HepG2 (cell line): ENCODE measurements around the gene FAM120AOS. TPM values are rescaled to one million over a fixed set of nuclear protein-coding genes. Genes with fewer than 3 reads are reported as not detected.

ENCODE experiments used
- ATAC-seq: fragments of 200-7000 bp; cut with Tn5 transposase; 3 replicates; pipeline ENCODE4 v1.9.1; 2020; ENCODE audit warnings: mild to moderate bottlenecking, moderate library complexity
- BruUV-seq: library from RNA; stranded (reverse); fragments of 400-500 nt; replicated peaks from 2 replicates; lab custom pipeline; 2021; lab: Mats Ljungman, UMichigan
- CTCF ChIA-PET: fragments of 300-600 bp; formaldehyde crosslinking; extraction: SDS; loops from one replicate; lab custom pipeline; 2021; ENCODE audit warnings: low total read pairs, inconsistent platforms, low intra/inter-chr PET ratio; lab: Yijun Ruan, JAX
- POLR2A ChIA-PET: fragments of 350-600 bp; sonication (Branson Sonifier 250); formaldehyde crosslinking; loops from one replicate; lab custom pipeline; 2020; ENCODE audit warnings: antibody characterized with exemption, inconsistent platforms; lab: Yijun Ruan, JAX
- DNase-seq: peaks from one replicate; pipeline ENCODE4 v3.0.0-alpha.2; 2015; ENCODE audit warnings: low spot score
- FAIRE-seq: peaks from 3 replicates; lab custom pipeline; 2011; peaks lifted over from hg19 to GRCh38; lab: Jason Lieb, UNC
- H2AFZ ChIP-seq: one replicate; pipeline ENCODE4 v1.6.1; 2011; ENCODE audit warnings: low read length, inconsistent platforms
- H3K27ac ChIP-seq: fragments of 300-600 bp; 3 replicates; pipeline ENCODE4 v1.8.0; 2011; ENCODE audit warnings: mixed run types, mild to moderate bottlenecking, mixed read lengths, low read length, inconsistent platforms; ENCODE audit not compliant: insufficient read depth; ENCODE audit errors: extremely low read length
- H3K27me3 ChIP-seq, 2 experiments: fragments of 200-600 bp in 1 of 2; 2 replicates in 1 of 2; 3 replicates in 1 of 2; pipeline versions ENCODE4 v1.6.0 to v1.8.0; 2011; ENCODE audit warnings: low read length in 2 of 2, mild to moderate bottlenecking in 2 of 2, moderate library complexity in 2 of 2, inconsistent platforms in 1 of 2; ENCODE audit not compliant: insufficient read depth in 2 of 2, control insufficient read depth in 1 of 2
- H3K36me3 ChIP-seq, 2 experiments: fragments of 200-600 bp in 1 of 2; replicated peaks in 1 of 2; 2 replicates in 1 of 2; 3 replicates in 1 of 2; pipeline versions ENCODE4 v1.5.1 to v1.8.0; 2011; ENCODE audit warnings: low read length in 2 of 2, inconsistent platforms in 1 of 2; ENCODE audit not compliant: insufficient read depth in 2 of 2, control insufficient read depth in 1 of 2
- H3K4me1 ChIP-seq: 2 replicates; pipeline ENCODE4 v1.5.1; 2012; ENCODE audit warnings: low read length, inconsistent platforms; ENCODE audit not compliant: insufficient read depth
- H3K4me2 ChIP-seq: 2 replicates; pipeline ENCODE4 v1.6.0; 2011; ENCODE audit warnings: low read depth, low read length, inconsistent platforms
- H3K4me3 ChIP-seq, 3 experiments: fragments of 200-600 bp in 1 of 3; sonication (generic), shearing (Covaris generic) in 1 of 3; replicated peaks in 1 of 3; 2 replicates each; pipeline ENCODE4 v1.5.1; 2011 to 2016; ENCODE audit warnings: low read length in 3 of 3, inconsistent platforms in 2 of 3, low read depth in 2 of 3, mild to moderate bottlenecking in 2 of 3, control low read depth in 1 of 3, mixed read lengths in 1 of 3; ENCODE audit not compliant: insufficient read depth in 1 of 3
- H3K79me2 ChIP-seq: one replicate; pipeline ENCODE4 v1.6.1; 2011; ENCODE audit warnings: low read length, inconsistent platforms; ENCODE audit not compliant: insufficient read depth
- H3K9ac ChIP-seq: 2 replicates; pipeline ENCODE4 v1.6.0; 2011; ENCODE audit warnings: mild to moderate bottlenecking, low read depth, low read length, inconsistent platforms; ENCODE audit not compliant: insufficient read depth
- H3K9me3 ChIP-seq: 2 replicates; pipeline ENCODE4 v1.5.1; 2012; ENCODE audit warnings: mild to moderate bottlenecking, low read length
- H4K20me1 ChIP-seq: 2 replicates; pipeline ENCODE4 v1.6.0; 2011; ENCODE audit warnings: inconsistent platforms, mild to moderate bottlenecking, low read length, moderate library complexity; ENCODE audit not compliant: insufficient read depth
- CEBPB ChIP-seq: IDR thresholded peaks from 2 replicates; pipeline ENCODE4 v1.6.1; 2011; ENCODE audit warnings: low read depth, low read length, improper control_type of control experiment, borderline replicate concordance
- GZF1 ChIP-seq: sonication (generic); formaldehyde crosslinking; IDR thresholded peaks from 2 replicates; pipeline ENCODE4 v1.5.1; 2020; ENCODE audit warnings: mild to moderate bottlenecking, missing genetic modification reagents
- TSC22D2 ChIP-seq: sonication (generic); formaldehyde crosslinking; IDR thresholded peaks from 2 replicates; pipeline ENCODE4 v1.5.1; 2020; ENCODE audit warnings: missing genetic modification reagents, mild to moderate bottlenecking, borderline replicate concordance
- ZNF766 ChIP-seq: sonication (generic); formaldehyde crosslinking; IDR thresholded peaks from 2 replicates; pipeline ENCODE4 v1.5.0; 2020; ENCODE audit warnings: missing genetic modification reagents, borderline replicate concordance
- WGBS: methylation state at CpG from one replicate; pipeline ENCODE4 v1.1.6; 2017; ENCODE audit warnings: low lambda C conversion rate; 5-methylcytosine and 5-hydroxymethylcytosine counted together
- in situ Hi-C: cut with HindIII; loops from 2 replicates; pipeline ENCODE4 v1.10.0; 2017; ENCODE audit warnings: low pct_unique_long_range_greater_than_20kb; ENCODE audit not compliant: extremely low pct_ligation_motif_present
- intact Hi-C: fragments of 100-400 bp; cut with micrococcal nuclease; formaldehyde crosslinking; loops from one replicate; pipeline ENCODE4 v1.10.0; 2022; ENCODE audit not compliant: unreplicated experiment
- polyA plus RNA-seq, 8 experiments: library from polyadenylated mRNA; depleted of rRNA in 3 of 8; stranded (reverse) in 7 of 8; unstranded in 1 of 8; fragments of >200 nt; fragmentation: Illumina TruSeq in 4 of 8; extraction: Trizol in 4 of 8; gene quantifications; 2 replicates each; pipeline versions ENCODE4 v1.2.1 to v1.2.3, GENCODE V29; 2011 to 2016; ENCODE audit warnings: low read depth in 4 of 8, missing spikeins in 1 of 8, mixed read lengths in 1 of 8; ENCODE audit not compliant: insufficient read depth in 1 of 8
- small RNA-seq, 3 experiments: library from RNA; depleted of rRNA; stranded (forward); fragments of <200 nt; gene quantifications; one replicate each; pipeline ENCODE3, GENCODE V24; 2012; ENCODE audit warnings: low read depth in 2 of 3, low replicate concordance in 1 of 3; ENCODE audit not compliant: insufficient read length in 3 of 3, insufficient read depth in 2 of 3
- total RNA-seq, 5 experiments: library from RNA; depleted of rRNA; stranded (reverse); fragments of >200 nt; fragmentation: Illumina TruSeq; extraction: Trizol; gene quantifications; 2 replicates each; pipeline ENCODE4 v1.2.3, GENCODE V29; 2016; ENCODE audit warnings: low read depth in 1 of 5

FAM120AOS gene
- total and polyA plus RNA-seq, 2 of the 13 experiments (the other 11 are each of a cell fraction or from before 2014, with no cell fraction given) = 28.2 to 34.6 TPM

- H2AFZ ChIP-seq = no peak overlapping the region
- H4K20me1 ChIP-seq = no peaks in the 10 kb centered on the region
- H3K4me3 ChIP-seq = no peak overlapping the region
- H3K27me3 ChIP-seq = peaks cover 2 to 21% of the 10 kb centered on the region in 2 experiments; a peak in 3 of 5 replicates
- H3K9me3 ChIP-seq = no peaks in the 10 kb centered on the region
- no peak overlapping the region for H3K27ac ChIP-seq
- no peak overlapping the region for H3K9ac ChIP-seq
- H3K79me2 ChIP-seq = no peaks in the 10 kb centered on the region
- no peaks in the 10 kb centered on the region for H3K36me3 ChIP-seq
- DNase-seq (no peak), FAIRE-seq (no peak), ATAC-seq (no peak)
- in situ Hi-C loops (no loop called here), intact Hi-C loops (no loop called here)
- no peaks in the 10 kb centered on the region for H3K4me1 ChIP-seq
- 37% methylated on average over 6 of the region's 9 CpGs for WGBS
- CTCF ChIA-PET = no interaction called here
- H3K4me2 ChIP-seq = no peak overlapping the region
- POLR2A ChIA-PET = no interaction called here
- TF ChIP-seq ZNF766 (CRISPR knock-in tag) = no peak
- BruUV-seq = no TSS peak
Measured at GRCh38 chr9:93398471-93398870, 54.9 kb downstream of the FAM120AOS start.

- POLR2A ChIA-PET = no interaction called here
- Histone ChIP-seq H4K20me1 (no peaks in the 10 kb centered on the region), H3K9me3 (no peaks in the 10 kb centered on the region), H3K36me3 (no peaks in the 10 kb centered on the region), H3K4me2 (no peak overlapping the region), H3K79me2 (no peaks in the 10 kb centered on the region), H3K4me3 (no peak overlapping the region), H3K27ac (no peak overlapping the region), H2AFZ (no peak overlapping the region), H3K27me3 (peaks cover 2 to 21% of the 10 kb centered on the region in 2 experiments; a peak in 3 of 5 replicates), H3K9ac (no peak overlapping the region), H3K4me1 (no peaks in the 10 kb centered on the region)
- in situ Hi-C loops = no loop called here
- TF ChIP-seq TSC22D2 (CRISPR knock-in tag) (no peak), CEBPB (peak; percentile 77), GZF1 (CRISPR knock-in tag) (no peak)
- DNase-seq = no peak
- no peak for ATAC-seq
- CTCF ChIA-PET = no interaction called here
- 32% methylated on average over 10 of the region's 10 CpGs for WGBS
- FAIRE-seq = no peak
- intact Hi-C loops = no loop called here
- no TSS peak for BruUV-seq
Measured at GRCh38 chr9:93397661-93398373, 55.6 kb downstream of the FAM120AOS start.

Small RNAs within 50 kb of the gene (small RNA-seq; reads per million reads assigned to genes)
- 0 reads per million in 3 experiments for gene RF00019

Other genes starting within 250 kb of the FAM120AOS start
- 41.3 and 41.8 TPM in 2 replicates for gene FAM120A, start 1.9 kb downstream of the FAM120AOS start, total RNA-seq (2016; rRNA removed; fragmentation: Illumina TruSeq; extraction: Trizol)
- 39.2 and 44.4 TPM in 2 replicates for gene FAM120A, start 1.9 kb downstream of the FAM120AOS start, polyA plus RNA-seq (2011; rRNA removed)
- 9.1 and 9.3 TPM in 2 replicates for gene PHF2, start 123.0 kb upstream of the FAM120AOS start, total RNA-seq (2016; rRNA removed; fragmentation: Illumina TruSeq; extraction: Trizol)
- gene PHF2, start 123.0 kb upstream of the FAM120AOS start, polyA plus RNA-seq (2011; rRNA removed) = 6.6 and 7.0 TPM in 2 replicates